HL-60 (cell line): ENCODE results near the gene CTNND2.

Source experiments
- DNase-seq, 2 experiments: peaks; one replicate each; pipeline ENCODE4 v3.0.0-alpha.2; 2010 to 2020; ENCODE audit warnings: low read depth in 1 of 2, low spot score in 1 of 2
- H3K27ac ChIP-seq: fragments of 250-450 bp; sonication (Bioruptor Pico); replicated peaks from 2 replicates; pipeline ENCODE4 v1.5.1; 2020; ENCODE audit warnings: mild to moderate bottlenecking, moderate library complexity
- H3K27me3 ChIP-seq: fragments of 250-450 bp; sonication (Bioruptor Pico); 2 replicates; pipeline ENCODE4 v1.5.1; 2021; ENCODE audit warnings: mild to moderate bottlenecking, moderate library complexity; ENCODE audit not compliant: insufficient read depth, poor library complexity, severe bottlenecking
- H3K4me3 ChIP-seq: replicated peaks from 2 replicates; pipeline ENCODE4 v1.5.1; 2011; ENCODE audit warnings: mild to moderate bottlenecking, control low read depth, low read length; ENCODE audit not compliant: insufficient read depth
- GABPA ChIP-seq: IDR thresholded peaks from 2 replicates; pipeline ENCODE4 v1.6.1; 2012; ENCODE audit warnings: low read depth
- POLR2AphosphoS5 ChIP-seq: IDR thresholded peaks from 2 replicates; pipeline ENCODE4 v1.6.1; 2012; ENCODE audit warnings: low read depth
- SPI1 ChIP-seq: IDR thresholded peaks from 2 replicates; pipeline ENCODE4 v1.6.1; 2012; ENCODE audit warnings: low read depth, mild to moderate bottlenecking, borderline replicate concordance
- TF ChIP-seq, protein P1 (sequence below): IDR thresholded peaks from 2 replicates; pipeline ENCODE4 v1.6.1; 2012; ENCODE audit warnings: low read depth; ENCODE audit not compliant: insufficient replicate concordance
- TF ChIP-seq, protein P2 (sequence below): IDR thresholded peaks from one replicate; pipeline ENCODE4 v1.5.1; 2011; ENCODE audit warnings: low read length, control low read depth, inconsistent platforms; ENCODE audit not compliant: insufficient read depth

Gene CTNND2

DNA sequence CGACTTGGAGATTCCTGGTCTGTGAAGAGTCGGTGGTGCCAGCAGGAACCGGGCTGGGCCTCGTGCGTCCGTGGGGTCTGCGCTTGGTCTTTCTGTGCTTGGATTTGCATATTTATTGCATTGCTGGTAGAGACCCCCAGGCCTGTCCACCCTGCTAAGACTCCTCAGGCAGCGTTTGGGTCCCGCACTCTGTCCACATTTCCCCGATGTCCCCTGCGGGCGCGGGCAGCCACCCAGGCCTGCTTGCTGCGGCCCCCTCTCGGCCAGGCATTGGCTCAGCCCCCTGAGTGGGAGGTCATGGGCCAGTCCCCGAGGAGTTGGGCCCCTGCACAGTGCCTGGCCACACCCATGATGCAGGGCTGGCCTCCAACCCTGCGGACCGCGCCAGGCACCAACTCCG lies 27.4 kb upstream of the CTNND2 start:
- DNase-seq, result no peak
- H3K27ac ChIP-seq, result no peak overlapping the region
- no peaks in the 10 kb centered on the region for H3K27me3 ChIP-seq
- TF ChIP-seq, protein P1, sequence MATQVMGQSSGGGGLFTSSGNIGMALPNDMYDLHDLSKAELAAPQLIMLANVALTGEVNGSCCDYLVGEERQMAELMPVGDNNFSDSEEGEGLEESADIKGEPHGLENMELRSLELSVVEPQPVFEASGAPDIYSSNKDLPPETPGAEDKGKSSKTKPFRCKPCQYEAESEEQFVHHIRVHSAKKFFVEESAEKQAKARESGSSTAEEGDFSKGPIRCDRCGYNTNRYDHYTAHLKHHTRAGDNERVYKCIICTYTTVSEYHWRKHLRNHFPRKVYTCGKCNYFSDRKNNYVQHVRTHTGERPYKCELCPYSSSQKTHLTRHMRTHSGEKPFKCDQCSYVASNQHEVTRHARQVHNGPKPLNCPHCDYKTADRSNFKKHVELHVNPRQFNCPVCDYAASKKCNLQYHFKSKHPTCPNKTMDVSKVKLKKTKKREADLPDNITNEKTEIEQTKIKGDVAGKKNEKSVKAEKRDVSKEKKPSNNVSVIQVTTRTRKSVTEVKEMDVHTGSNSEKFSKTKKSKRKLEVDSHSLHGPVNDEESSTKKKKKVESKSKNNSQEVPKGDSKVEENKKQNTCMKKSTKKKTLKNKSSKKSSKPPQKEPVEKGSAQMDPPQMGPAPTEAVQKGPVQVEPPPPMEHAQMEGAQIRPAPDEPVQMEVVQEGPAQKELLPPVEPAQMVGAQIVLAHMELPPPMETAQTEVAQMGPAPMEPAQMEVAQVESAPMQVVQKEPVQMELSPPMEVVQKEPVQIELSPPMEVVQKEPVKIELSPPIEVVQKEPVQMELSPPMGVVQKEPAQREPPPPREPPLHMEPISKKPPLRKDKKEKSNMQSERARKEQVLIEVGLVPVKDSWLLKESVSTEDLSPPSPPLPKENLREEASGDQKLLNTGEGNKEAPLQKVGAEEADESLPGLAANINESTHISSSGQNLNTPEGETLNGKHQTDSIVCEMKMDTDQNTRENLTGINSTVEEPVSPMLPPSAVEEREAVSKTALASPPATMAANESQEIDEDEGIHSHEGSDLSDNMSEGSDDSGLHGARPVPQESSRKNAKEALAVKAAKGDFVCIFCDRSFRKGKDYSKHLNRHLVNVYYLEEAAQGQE, result no peak
- TF ChIP-seq, protein P2, sequence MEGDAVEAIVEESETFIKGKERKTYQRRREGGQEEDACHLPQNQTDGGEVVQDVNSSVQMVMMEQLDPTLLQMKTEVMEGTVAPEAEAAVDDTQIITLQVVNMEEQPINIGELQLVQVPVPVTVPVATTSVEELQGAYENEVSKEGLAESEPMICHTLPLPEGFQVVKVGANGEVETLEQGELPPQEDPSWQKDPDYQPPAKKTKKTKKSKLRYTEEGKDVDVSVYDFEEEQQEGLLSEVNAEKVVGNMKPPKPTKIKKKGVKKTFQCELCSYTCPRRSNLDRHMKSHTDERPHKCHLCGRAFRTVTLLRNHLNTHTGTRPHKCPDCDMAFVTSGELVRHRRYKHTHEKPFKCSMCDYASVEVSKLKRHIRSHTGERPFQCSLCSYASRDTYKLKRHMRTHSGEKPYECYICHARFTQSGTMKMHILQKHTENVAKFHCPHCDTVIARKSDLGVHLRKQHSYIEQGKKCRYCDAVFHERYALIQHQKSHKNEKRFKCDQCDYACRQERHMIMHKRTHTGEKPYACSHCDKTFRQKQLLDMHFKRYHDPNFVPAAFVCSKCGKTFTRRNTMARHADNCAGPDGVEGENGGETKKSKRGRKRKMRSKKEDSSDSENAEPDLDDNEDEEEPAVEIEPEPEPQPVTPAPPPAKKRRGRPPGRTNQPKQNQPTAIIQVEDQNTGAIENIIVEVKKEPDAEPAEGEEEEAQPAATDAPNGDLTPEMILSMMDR, result no peak
- TF ChIP-seq GABPA (no peak), SPI1 (no peak), POLR2AphosphoS5 (no peak)
- no peak overlapping the region for H3K4me3 ChIP-seq

DNA sequence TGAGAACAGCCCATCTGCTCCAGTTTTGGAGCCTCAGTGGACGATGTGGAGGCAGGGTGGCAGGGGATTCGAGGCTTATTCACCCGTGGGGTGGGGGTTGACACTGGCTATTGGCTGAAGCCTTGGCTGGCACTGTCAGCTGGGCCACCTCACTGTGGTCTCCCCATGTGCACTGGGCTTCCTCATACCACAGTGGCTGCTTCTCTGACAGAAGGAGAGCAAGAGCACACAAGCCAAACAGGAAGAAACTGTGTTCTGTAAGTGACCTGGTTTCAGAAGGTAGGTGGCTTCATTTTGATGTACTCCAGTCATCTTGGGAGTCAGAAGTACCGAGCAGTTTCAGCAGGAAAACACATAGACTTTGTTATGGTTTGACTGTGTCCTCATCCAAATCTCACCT lies 24.7 kb upstream of the CTNND2 start:
- TF ChIP-seq, protein P2, result no peak
- TF ChIP-seq GABPA, result no peak
- TF ChIP-seq SPI1, result no peak
- TF ChIP-seq POLR2AphosphoS5, result no peak
- TF ChIP-seq, protein P1, result no peak

DNA sequence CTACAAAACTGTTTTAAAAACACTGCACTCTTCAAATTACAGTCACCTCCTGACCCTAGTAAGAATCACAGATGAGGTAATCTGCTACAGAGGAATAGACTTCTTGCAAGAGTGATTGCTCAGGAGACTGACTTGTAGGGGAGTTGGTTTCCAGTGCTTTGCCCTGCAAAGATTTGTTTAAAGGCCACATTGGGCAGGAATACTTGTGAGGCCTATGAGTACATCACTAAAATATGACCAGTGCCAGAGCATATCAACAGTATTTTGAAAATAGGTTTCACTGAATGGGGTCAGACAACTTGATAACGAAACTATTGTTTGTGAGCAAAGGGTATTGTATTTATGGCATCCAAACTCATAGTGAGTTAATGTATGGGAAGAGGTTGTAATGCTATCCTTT lies 21.5 kb upstream of the CTNND2 start:
- no peaks in the 10 kb centered on the region for H3K27me3 ChIP-seq
- no peak overlapping the region for H3K4me3 ChIP-seq
- no peak overlapping the region for H3K27ac ChIP-seq
- no peak for DNase-seq
- TF ChIP-seq, protein P1, result no peak
- no peak for TF ChIP-seq GABPA
- no peak for TF ChIP-seq POLR2AphosphoS5
- TF ChIP-seq, protein P2, result no peak
- no peak for TF ChIP-seq SPI1

More for the DNA sequence above, 24.7 kb upstream of the CTNND2 start:
- Histone ChIP-seq H3K27me3 (no peaks in the 10 kb centered on the region), H3K4me3 (no peak overlapping the region), H3K27ac (no peak overlapping the region)
- DNase-seq, result no peak
